Measurements from ENCODE around the gene STIMATE. TPM values are rescaled to one million over a fixed set of nuclear protein-coding genes. Genes with fewer than 3 reads are reported as not detected.

STIMATE gene
- total RNA-seq, 1 experiment from 2014 or later = 5.1 TPM

DNA sequence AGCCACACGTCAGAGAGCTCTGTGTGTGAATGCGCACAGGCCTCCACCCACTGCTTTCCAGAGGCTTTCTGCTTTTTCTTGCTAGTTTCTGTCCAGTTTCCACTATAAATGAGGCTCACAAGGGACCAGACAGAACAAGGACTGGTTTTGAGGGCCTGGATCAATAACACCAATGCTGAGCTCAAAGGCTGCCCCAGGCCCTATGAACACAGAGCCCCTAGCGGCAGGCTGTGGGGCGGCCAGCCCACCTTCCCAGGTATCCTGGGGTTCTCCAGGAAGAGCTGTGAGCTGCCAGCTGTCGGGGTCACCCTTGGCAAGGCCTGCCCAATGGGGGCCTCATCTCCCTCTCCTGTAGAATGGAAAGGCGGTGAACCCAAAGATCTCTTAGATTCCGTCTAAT lies 104.9 kb downstream of the STIMATE start:
- DNase-seq (ENCODE audit: low spot score) = peak; percentile 13

DNA sequence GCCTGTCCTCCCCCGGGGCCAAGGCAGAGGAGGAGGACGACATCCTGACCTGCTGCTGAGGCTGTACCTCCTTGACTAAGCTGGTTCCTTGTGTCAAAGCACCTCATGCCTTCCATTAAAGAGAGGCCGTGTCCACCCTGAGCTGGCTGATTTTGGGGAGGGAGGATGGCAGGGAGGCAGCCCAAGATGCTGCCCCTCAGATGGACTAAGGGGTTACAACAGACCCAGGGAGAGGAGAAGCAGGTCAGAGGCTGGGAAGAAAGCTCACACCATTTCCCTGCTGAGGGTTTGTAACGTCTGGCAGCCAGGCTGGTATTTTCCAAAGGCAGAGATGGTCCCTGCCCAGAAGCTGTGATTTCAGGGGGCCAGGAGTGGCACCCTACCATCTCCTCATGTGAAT lies 105.4 kb downstream of the STIMATE start:
- DNase-seq (ENCODE audit: low spot score) = no peak

DNA sequence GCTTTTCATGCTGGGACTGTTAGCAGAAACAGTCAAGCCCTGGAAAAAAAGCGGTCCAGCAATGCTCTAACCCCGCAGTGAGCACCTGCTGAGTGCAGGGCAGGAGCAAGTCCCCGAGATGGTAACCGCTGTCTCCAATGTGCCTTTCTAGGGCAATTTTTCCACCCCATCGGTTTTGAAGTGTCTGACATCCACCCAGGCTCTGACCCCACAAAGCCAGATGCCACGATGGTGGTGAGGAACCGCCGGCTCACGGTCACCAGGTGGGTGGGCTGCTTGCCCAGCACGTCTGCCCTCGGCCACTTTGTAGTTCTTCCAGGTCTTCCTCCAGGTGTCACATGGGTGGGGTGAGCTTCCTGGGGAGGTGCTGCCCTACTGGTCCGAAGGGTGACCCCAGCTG lies 106.0 kb downstream of the STIMATE start:
- DNase-seq (ENCODE audit: low spot score) = no peak

DNA sequence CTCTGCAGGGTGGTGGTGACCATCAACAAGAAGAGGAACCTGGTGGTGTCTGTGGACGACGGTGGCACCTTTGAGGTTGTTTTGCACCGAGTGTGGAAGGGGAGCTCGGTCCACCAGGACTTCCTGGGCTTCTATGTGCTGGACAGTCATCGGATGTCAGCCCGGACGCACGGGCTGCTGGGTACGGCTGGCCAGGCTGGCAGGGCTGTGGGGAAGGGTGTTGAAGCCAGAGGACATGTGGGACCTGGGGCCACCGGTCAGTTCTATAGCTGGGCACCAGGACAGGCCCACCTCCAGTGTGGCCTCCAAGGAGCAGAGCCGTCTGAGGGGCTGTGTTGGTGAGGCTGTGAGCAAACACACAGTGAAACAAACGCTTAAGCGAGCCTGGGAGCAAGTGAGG lies 106.6 kb downstream of the STIMATE start:
- no peak for DNase-seq (ENCODE audit: low spot score)

DNA sequence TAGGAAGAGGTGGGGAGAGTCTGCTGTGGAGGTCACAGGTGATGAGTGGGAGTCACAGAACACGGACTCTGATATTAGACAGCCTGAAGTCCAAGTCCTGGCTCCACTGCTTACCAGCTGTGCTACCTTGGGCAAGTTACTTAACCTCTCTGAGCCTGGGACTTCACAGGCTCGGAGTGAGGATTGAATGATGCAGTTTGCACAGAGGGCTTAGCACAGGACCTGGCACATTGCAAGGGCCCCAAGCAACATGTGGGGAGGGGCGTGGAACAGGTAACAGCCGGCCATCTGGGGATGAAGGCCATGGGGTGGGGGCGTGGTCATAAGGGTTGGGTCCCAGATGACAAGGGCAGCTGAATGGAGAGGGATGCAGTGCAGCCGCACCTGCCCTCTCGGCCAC lies 107.0 kb downstream of the STIMATE start:
- DNase-seq (ENCODE audit: low spot score) = no peak

DNA sequence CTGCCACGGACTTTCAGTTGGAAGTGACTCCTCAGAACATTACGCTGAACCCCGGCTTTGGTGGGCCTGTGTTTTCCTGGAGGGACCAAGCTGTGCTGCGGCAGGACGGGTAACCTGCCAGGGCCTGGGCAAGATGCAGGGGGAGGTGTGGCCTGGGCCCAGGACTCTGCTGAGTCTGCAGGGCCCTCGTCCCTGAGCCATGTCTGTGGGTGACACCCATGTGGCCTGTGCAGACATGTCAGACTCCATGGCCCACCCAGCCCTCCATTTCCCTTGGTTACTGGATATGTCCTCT lies 107.7 kb downstream of the STIMATE start:
- DNase-seq (ENCODE audit: low spot score) = no peak

DNA sequence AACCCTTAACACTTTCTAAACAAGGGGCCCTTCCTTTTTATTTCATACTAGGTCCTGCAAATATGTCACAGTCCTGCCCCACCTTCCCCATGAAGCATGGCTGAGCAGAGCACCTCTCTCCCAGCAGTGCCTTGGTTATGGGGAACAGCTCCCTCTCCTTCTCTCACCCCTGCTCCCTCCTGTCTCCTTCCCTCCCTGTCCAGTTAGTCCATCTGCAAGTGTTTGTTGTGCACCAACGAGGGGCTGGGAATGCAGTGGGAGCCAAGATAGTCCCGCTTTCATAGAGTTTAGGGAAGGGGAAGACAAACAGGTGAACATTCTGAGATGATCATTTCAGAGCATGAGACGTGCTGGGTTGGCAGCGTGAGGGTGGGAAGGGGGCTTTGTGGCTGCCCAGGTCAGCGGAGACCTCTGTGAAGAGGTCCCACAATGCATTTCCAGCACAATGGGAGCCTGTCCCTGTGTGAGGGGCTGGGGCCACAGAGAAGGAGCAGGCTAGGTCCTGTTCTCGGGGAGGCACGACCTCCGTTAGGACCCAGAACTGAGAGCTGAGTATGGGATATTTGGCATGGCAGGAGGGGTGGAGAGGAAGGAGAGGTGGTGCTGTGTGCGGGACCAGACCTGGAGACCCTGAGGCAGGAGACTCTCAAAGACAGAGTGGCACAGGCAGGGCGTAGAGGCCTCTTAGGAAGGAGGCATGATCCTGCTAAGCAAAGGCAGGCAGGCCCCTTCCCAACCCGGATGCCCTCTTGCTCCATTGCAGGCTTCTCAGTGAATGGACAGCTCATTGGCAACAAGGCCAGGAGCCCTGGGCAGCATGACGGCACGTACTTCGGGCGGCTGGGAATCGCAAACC lies 108.2 kb downstream of the STIMATE start:
- DNase-seq (ENCODE audit: low spot score) = no peak

DNA sequence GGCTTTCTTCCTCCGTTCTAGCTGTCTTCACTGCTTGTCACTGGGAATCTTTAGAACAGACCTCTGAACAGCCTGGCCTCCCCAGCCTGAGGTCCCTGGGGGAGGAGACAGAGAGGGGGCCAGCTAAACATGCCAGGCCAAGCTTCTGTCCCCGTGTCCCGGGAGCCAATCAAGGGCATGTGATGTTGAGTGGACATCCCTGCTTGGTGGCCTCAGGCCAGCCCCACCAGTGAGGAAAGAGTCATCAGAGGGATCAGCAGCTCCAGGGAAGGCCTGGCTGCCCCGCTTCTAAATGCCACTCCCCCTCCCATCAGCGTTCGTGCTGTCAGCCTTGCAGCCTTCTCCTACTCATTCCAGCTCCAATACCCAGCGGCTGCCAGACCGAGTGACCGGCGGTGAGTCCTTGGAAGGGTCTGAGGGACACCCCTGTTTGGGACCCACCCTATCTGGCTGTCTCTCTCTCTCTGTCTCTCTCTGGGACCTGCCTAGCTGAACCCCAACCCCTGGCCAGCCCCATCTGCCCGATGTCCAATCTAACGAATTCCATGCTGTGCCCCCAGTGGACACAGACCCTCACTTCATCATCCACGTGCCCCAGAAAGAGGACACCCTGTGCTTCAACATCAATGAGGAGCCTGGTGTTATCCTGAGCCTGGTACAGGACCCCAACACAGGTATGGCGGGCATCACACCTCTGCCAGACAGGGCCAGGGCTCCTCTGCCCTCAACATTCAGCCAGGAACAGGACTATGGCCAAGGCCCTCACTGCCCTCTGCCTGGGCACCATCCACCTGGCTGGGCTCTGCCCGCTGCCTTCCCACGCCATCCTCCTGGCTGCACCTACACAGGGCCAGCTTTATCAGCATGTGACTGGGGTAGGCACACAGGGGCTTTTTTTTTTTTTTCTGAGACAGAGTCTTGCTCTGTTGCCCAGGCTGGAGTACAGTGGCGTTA lies 109.4 kb downstream of the STIMATE start:
- no peak for DNase-seq (ENCODE audit: low spot score)

DNA sequence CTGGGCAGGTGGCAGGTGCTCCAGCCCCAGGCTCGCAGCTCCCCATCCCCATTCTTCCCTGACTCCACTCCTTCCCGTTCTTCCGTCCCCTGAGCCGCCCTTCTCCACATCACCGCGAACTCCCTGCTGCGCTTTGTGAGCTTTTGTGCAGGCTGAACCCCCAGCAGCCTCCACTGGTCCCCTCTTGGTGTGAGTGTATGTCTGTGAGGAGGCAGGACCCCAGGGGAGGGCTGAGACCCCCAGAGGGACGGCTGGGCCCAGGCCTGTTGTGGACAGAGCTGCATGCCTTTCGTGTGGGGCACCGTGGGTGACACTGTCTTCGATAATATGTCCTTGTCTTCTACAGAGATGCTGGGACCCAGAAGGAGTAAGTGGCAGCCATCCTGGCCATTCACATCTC lies 110.1 kb downstream of the STIMATE start:
- no peak for DNase-seq (ENCODE audit: low spot score)

Small RNAs within 50 kb of the gene (small RNA-seq; reads per million reads assigned to genes)
- gene MIR8064 (not detected), gene MUSTN1 (not detected)

Other genes with a start within 250 kb of the STIMATE start
- 25.4 and 27.6 TPM in 2 replicates for gene PBRM1, start 211.6 kb downstream of the STIMATE start, total RNA-seq (2014; rRNA removed; shearing (Covaris generic))
- 69.6 and 69.8 TPM in 2 replicates for gene GNL3, start 211.5 kb downstream of the STIMATE start, total RNA-seq (2014; rRNA removed; shearing (Covaris generic))
- gene GLT8D1, start 191.8 kb downstream of the STIMATE start, total RNA-seq (2014; rRNA removed; shearing (Covaris generic)) = 30.0 and 34.4 TPM in 2 replicates
- gene SPCS1, start 191.4 kb downstream of the STIMATE start, total RNA-seq (2014; rRNA removed; shearing (Covaris generic)) = 78.3 and 85.7 TPM in 2 replicates
- gene NEK4, start 126.6 kb downstream of the STIMATE start, total RNA-seq (2014; rRNA removed; shearing (Covaris generic)) = 14.6 and 15.6 TPM in 2 replicates
- 0.08 TPM in 1 of 2 replicates, not detected in the other for gene ITIH1, start 119.9 kb downstream of the STIMATE start, total RNA-seq (2014; rRNA removed; shearing (Covaris generic))
- not detected in 2 replicates for gene ITIH3, start 102.8 kb downstream of the STIMATE start, total RNA-seq (2014; rRNA removed; shearing (Covaris generic))
- gene ITIH4, start 66.9 kb downstream of the STIMATE start, total RNA-seq (2014; rRNA removed; shearing (Covaris generic)) = 0.08 TPM in 1 of 2 replicates, not detected in the other
- not detected in 2 replicates for gene MUSTN1, start 62.5 kb downstream of the STIMATE start, total RNA-seq (2014; rRNA removed; shearing (Covaris generic))
- gene SFMBT1, start 148.5 kb upstream of the STIMATE start, total RNA-seq (2014; rRNA removed; shearing (Covaris generic)) = 20.2 and 23.0 TPM in 2 replicates
- gene RFT1, start 232.9 kb upstream of the STIMATE start, total RNA-seq (2014; rRNA removed; shearing (Covaris generic)) = 10.6 and 12.0 TPM in 2 replicates

All from HT-29 (cell line).